Measurements from ENCODE around the gene BRAF. TPM values are rescaled to one million over a fixed set of nuclear protein-coding genes. Genes with fewer than 3 reads are reported as not detected.
A peak's percentile ranks its signal among the peaks of the same experiment; 100 is the strongest.
"Not testable (repeated sequence)": the region's sequence is repeated elsewhere in the genome, so short reads cannot be mapped to it uniquely, and the experiment has no call there.

BRAF gene
- polyA plus RNA-seq, 1 donor = 25.7 TPM

DNA sequence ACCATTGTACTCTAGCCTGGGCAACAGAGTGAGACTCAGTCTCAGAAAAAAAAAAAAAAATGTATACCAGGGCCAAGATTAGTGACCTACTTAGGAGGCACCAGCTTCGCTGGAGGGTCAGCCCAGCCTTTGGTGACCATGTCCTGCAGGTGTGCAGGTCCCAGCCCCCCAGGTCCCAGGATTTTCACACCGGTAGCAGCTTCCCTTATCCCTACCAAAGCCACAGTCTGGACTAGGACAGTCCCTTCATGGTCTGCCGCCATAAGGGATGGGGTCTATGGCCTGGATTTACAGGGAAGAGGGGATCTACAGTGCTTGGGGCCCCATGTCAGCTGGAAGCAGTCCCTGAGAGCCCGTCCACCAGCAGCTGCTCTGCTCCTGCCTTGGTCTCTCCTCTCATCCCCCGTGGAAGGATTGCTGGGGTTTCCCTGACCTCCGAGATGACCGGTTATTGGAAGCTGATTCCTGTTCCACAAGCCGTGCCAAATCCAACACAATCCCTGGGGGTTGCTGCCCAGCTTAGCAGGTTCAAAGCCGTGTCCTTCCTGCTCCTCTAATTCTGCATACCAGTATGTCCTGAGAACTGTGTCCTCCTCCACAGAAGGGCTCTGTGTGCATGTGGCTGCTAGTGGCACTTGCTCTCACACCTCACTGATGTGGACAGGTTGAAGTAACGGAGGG, 239.2 kb downstream of the BRAF start:
- Histone ChIP-seq H3K4me3 (ENCODE audit: low read length) (no peak overlapping the region), H3K27me3 (ENCODE audit: control insufficient read depth, insufficient read depth, low read length) (no peaks in the 10 kb centered on the region), H3K9me3 (ENCODE audit: control insufficient read depth, low read depth, low read length) (no peaks in the 10 kb centered on the region), H3K4me1 (ENCODE audit: control insufficient read depth, insufficient read depth, low read length) (peaks cover 2% of the 10 kb centered on the region), H3K36me3 (ENCODE audit: control insufficient read depth, insufficient read depth, low read length) (peaks cover 50% of the 10 kb centered on the region), H3K27ac (ENCODE audit: low read length) (no peak overlapping the region)
- no peak for DNase-seq
- 75% methylated on average over 1 of the region's 10 CpGs for WGBS (ENCODE audit: insufficient coverage, low lambda C conversion rate)

- peaks cover 2% of the 10 kb centered on the region for H3K4me1 ChIP-seq (ENCODE audit: control insufficient read depth, insufficient read depth, low read length)
- no peak for DNase-seq
- peaks cover 46% of the 10 kb centered on the region for H3K36me3 ChIP-seq (ENCODE audit: control insufficient read depth, insufficient read depth, low read length)
- 47% methylated on average over 4 of the region's 20 CpGs for WGBS (ENCODE audit: insufficient coverage, low lambda C conversion rate)
- no peak overlapping the region for H3K4me3 ChIP-seq (ENCODE audit: low read length)
- H3K9me3 ChIP-seq (ENCODE audit: control insufficient read depth, low read depth, low read length) = no peaks in the 10 kb centered on the region
- H3K27me3 ChIP-seq (ENCODE audit: control insufficient read depth, insufficient read depth, low read length) = no peaks in the 10 kb centered on the region
- no peak overlapping the region for H3K27ac ChIP-seq (ENCODE audit: low read length)
Observed at GRCh38 chr7:140684066-140684950, 240.4 kb downstream of the BRAF start.

DNA sequence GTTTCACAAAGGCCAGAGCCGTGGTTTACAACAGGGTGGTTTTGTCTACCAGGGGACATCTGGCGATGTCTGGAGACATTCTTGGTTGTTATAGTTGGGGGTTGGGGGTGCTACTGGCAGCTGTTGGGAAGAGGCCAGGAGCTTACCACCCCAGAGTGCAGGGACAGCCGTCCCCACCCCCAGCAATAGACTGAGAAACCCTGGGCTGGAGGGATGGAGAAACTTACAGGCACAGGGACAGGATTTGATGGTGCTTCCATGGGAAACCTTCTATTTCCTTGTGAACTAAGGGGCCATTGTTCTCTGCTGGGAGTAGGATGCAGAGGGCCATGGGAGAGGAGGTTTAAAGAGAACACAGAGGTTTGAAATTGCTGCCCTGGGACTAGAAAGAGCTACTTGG, 241.1 kb downstream of the BRAF start:
- peaks cover 2% of the 10 kb centered on the region for H3K4me1 ChIP-seq (ENCODE audit: control insufficient read depth, insufficient read depth, low read length)
- WGBS (ENCODE audit: insufficient coverage, low lambda C conversion rate) = no CpG with 5 or more reads among the region's 3 CpGs
- H3K27ac ChIP-seq (ENCODE audit: low read length) = no peak overlapping the region
- H3K4me3 ChIP-seq (ENCODE audit: low read length) = no peak overlapping the region
- no peaks in the 10 kb centered on the region for H3K27me3 ChIP-seq (ENCODE audit: control insufficient read depth, insufficient read depth, low read length)
- DNase-seq = peak in 1 of 2 donors; percentile 13
- peaks cover 49% of the 10 kb centered on the region for H3K36me3 ChIP-seq (ENCODE audit: control insufficient read depth, insufficient read depth, low read length)
- no peaks in the 10 kb centered on the region for H3K9me3 ChIP-seq (ENCODE audit: control insufficient read depth, low read depth, low read length)

GRCh38 chr7:140681766-140682165, 243.0 kb downstream of the BRAF start:
- Histone ChIP-seq H3K27me3 (ENCODE audit: control insufficient read depth, insufficient read depth, low read length) (no peaks in the 10 kb centered on the region), H3K36me3 (ENCODE audit: control insufficient read depth, insufficient read depth, low read length) (peaks cover 37% of the 10 kb centered on the region), H3K9me3 (ENCODE audit: control insufficient read depth, low read depth, low read length) (no peaks in the 10 kb centered on the region), H3K4me1 (ENCODE audit: control insufficient read depth, insufficient read depth, low read length) (peaks cover 2% of the 10 kb centered on the region), H3K27ac (ENCODE audit: low read length) (no peak overlapping the region), H3K4me3 (ENCODE audit: low read length) (no peak overlapping the region)
- 100% methylated on average over 1 of the region's 3 CpGs for WGBS (ENCODE audit: insufficient coverage, low lambda C conversion rate)
- DNase-seq = no peak

GRCh38 chr7:140680886-140681285, 243.8 kb downstream of the BRAF start:
- Histone ChIP-seq H3K4me1 (ENCODE audit: control insufficient read depth, insufficient read depth, low read length) (peaks cover 2% of the 10 kb centered on the region), H3K9me3 (ENCODE audit: control insufficient read depth, low read depth, low read length) (no peaks in the 10 kb centered on the region), H3K27ac (ENCODE audit: low read length) (no peak overlapping the region), H3K27me3 (ENCODE audit: control insufficient read depth, insufficient read depth, low read length) (no peaks in the 10 kb centered on the region), H3K4me3 (ENCODE audit: low read length) (no peak overlapping the region), H3K36me3 (ENCODE audit: control insufficient read depth, insufficient read depth, low read length) (peaks cover 36% of the 10 kb centered on the region)
- no CpG with 5 or more reads among the region's 7 CpGs for whole genome bisulfite sequencing (ENCODE audit: insufficient coverage, low lambda C conversion rate)
- DNase-seq = no peak

- no peak for DNase-seq
- WGBS (ENCODE audit: insufficient coverage, low lambda C conversion rate) = 100% methylated on average over 1 of the region's 9 CpGs
- Histone ChIP-seq H3K4me1 (ENCODE audit: control insufficient read depth, insufficient read depth, low read length) (peaks cover 2% of the 10 kb centered on the region), H3K9me3 (ENCODE audit: control insufficient read depth, low read depth, low read length) (no peaks in the 10 kb centered on the region), H3K36me3 (ENCODE audit: control insufficient read depth, insufficient read depth, low read length) (peaks cover 34% of the 10 kb centered on the region), H3K27me3 (ENCODE audit: control insufficient read depth, insufficient read depth, low read length) (no peaks in the 10 kb centered on the region), H3K27ac (ENCODE audit: low read length) (no peak overlapping the region), H3K4me3 (ENCODE audit: low read length) (no peak overlapping the region)
Observed at GRCh38 chr7:140679186-140679585, 245.5 kb downstream of the BRAF start.

DNA sequence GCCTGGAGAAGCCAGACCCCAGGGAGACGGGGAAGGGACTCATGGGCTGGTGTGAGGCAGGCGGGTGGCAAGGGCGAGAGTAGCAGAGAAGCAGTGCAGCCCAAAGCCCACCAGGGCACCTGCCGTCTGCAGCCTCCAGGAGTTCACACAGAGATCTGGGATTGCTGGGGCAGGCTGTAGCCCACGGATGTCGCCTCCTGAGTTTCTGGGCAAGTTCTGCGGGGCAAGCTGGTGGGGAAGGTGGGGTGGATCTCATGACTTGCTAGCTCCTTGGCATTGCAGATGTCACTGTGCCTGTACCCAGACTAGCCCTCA, 246.0 kb downstream of the BRAF start:
- Histone ChIP-seq H3K36me3 (ENCODE audit: control insufficient read depth, insufficient read depth, low read length) (peaks cover 30% of the 10 kb centered on the region), H3K9me3 (ENCODE audit: control insufficient read depth, low read depth, low read length) (no peaks in the 10 kb centered on the region), H3K27ac (ENCODE audit: low read length) (no peak overlapping the region), H3K4me3 (ENCODE audit: low read length) (no peak overlapping the region), H3K4me1 (ENCODE audit: control insufficient read depth, insufficient read depth, low read length) (peaks cover 3% of the 10 kb centered on the region), H3K27me3 (ENCODE audit: control insufficient read depth, insufficient read depth, low read length) (no peaks in the 10 kb centered on the region)
- DNase-seq = no peak
- no CpG with 5 or more reads among the region's 7 CpGs for WGBS (ENCODE audit: insufficient coverage, low lambda C conversion rate)

- H3K4me1 ChIP-seq (ENCODE audit: control insufficient read depth, insufficient read depth, low read length) = peaks cover 6% of the 10 kb centered on the region
- 95% methylated on average over 3 of the region's 20 CpGs for WGBS (ENCODE audit: insufficient coverage, low lambda C conversion rate)
- DNase-seq = no peak
Observed at GRCh38 chr7:140678081-140678815, 246.5 kb downstream of the BRAF start.

GRCh38 chr7:140677496-140677895, 247.2 kb downstream of the BRAF start:
- no peak overlapping the region for H3K27ac ChIP-seq (ENCODE audit: low read length)
- no peaks in the 10 kb centered on the region for H3K27me3 ChIP-seq (ENCODE audit: control insufficient read depth, insufficient read depth, low read length)
- peaks cover 29% of the 10 kb centered on the region for H3K36me3 ChIP-seq (ENCODE audit: control insufficient read depth, insufficient read depth, low read length)
- peaks cover 6% of the 10 kb centered on the region for H3K4me1 ChIP-seq (ENCODE audit: control insufficient read depth, insufficient read depth, low read length)
- no peak overlapping the region for H3K4me3 ChIP-seq (ENCODE audit: low read length)
- no peaks in the 10 kb centered on the region for H3K9me3 ChIP-seq (ENCODE audit: control insufficient read depth, low read depth, low read length)
- no CpG with 5 or more reads among the region's 3 CpGs for WGBS (ENCODE audit: insufficient coverage, low lambda C conversion rate)
- no peak for DNase-seq

More at GRCh38 chr7:140678081-140678815, 246.5 kb downstream of the BRAF start:
- Histone ChIP-seq H3K27ac (ENCODE audit: low read length) (no peak overlapping the region), H3K9me3 (ENCODE audit: control insufficient read depth, low read depth, low read length) (no peaks in the 10 kb centered on the region), H3K36me3 (ENCODE audit: control insufficient read depth, insufficient read depth, low read length) (peaks cover 29% of the 10 kb centered on the region), H3K27me3 (ENCODE audit: control insufficient read depth, insufficient read depth, low read length) (no peaks in the 10 kb centered on the region), H3K4me3 (ENCODE audit: low read length) (no peak overlapping the region)

GRCh38 chr7:140676956-140677355, 247.8 kb downstream of the BRAF start:
- H3K4me1 ChIP-seq (ENCODE audit: control insufficient read depth, insufficient read depth, low read length) = peaks cover 11% of the 10 kb centered on the region
- WGBS (ENCODE audit: insufficient coverage, low lambda C conversion rate) = no CpG with 5 or more reads among the region's 11 CpGs
- H3K27ac ChIP-seq (ENCODE audit: low read length) = not testable (repeated sequence)

More at GRCh38 chr7:140676956-140677355, 247.8 kb downstream of the BRAF start:
- H3K27me3 ChIP-seq (ENCODE audit: control insufficient read depth, insufficient read depth, low read length); DNase-seq; H3K9me3 ChIP-seq (ENCODE audit: control insufficient read depth, low read depth, low read length); H3K4me3 ChIP-seq (ENCODE audit: low read length): not testable (repeated sequence)
- H3K36me3 ChIP-seq (ENCODE audit: control insufficient read depth, insufficient read depth, low read length) = peaks cover 25% of the 10 kb centered on the region

All from large intestine (tissue), 3 donors.